Raji (cell line): ENCODE data around the gene RNF114.

Experiments
- POLR2A ChIP-seq: IDR thresholded peaks from 2 replicates; pipeline ENCODE4 v1.6.1; 2011; ENCODE audit warnings: low read depth, low read length, control low read depth; ENCODE audit not compliant: insufficient read depth

RNF114 gene

DNA sequence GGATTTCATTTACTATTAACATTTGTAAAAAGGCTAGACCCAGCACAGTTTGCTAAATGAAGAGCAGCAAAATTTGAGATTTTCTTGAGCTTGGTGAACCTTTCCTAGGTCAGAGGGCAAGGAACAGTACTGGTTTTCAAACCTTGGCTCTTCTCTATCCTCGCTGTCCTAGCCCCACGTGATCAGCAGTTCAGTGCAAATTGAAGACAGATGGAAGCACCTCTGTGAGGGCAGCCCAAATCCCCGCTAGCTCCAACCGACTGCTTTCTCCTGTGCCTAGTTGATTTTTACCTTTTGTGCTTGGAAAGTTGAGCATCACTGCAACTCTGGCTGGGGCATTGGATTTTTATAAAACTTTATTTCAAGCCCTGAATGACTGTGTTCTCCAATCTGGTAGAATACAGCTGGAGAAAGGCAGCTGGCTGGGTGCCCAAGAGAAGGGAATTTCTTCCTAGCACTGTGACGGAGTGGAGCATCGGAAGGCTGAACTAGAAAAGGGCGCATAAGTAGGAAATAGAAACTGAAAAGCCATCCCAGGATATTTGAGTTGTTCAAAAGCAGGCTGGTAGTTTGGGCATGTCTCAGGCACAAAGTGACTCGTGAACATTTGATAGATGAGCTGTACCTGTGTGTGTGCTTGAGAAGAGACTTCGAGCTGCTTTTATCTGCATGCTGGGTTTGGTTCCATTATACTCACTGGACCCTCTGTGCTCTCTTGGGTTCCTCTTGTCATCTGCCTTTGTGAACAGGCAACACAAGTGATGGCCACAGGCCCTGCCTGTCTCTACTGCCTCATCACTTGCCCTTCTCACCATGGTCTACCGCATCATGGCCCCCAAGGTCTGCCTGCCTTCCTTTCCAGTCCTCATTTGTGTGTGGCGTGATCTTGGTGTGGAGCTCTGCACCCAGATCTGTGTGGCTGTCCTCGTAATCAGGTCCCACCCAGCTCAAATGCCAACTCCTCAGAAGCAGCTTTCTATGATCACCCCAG lies 2.3 kb downstream of the RNF114 start:
- TF ChIP-seq POLR2A, result no peak

DNA sequence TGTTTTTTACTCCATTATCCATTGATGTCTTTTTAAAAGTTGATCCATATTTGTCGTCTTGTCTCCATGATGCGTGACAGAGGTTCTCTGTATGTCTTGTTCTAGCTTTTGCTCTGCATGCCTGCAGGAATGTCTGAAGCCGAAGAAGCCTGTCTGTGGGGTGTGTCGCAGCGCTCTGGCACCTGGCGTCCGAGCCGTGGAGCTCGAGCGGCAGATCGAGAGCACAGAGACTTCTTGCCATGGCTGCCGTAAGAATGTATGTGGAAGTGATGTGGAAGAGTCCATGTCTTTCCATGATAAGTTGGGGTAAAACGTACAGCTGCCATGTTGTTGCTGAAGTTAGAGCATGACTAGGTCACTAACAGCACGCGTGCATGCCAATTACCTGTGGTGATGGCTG lies 5.3 kb downstream of the RNF114 start:
- TF ChIP-seq POLR2A, result no peak

DNA sequence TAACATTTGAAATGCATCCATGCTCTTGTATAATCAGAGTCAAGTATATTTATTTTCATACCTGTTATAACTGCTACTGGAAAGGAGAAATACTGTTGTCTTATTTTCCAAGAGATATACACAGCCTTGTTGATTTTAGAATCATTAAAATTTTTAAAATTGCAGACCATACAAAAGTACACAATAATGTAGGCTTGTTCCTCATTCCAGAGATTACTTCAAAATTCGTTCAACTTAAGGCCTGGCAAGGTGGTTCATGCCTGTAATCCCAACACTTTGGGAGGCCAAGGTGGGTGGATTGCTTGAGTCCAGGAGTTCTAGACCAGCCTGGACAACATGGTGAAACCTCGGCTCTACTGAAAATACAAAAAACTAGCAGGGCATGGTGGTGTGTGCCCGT lies 6.1 kb downstream of the RNF114 start:
- TF ChIP-seq POLR2A, result no peak

DNA sequence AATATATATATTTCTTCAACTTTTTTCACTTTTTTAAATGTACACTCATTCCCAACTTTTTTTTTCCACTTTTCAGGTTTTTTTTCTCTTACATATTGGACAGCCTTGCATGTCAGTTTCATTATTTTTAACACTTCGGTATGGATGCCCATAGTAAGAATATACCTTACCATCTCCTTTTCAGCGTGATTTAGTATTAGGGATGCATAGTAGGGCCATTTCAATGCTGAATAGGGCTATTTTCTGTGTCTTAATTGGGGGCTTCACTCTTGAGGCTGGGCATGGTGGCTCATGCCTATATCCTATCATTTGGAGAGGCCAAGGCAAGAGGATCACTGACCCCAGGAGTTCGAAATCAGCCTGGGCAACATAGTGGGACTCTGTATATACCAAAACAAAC lies 6.7 kb downstream of the RNF114 start:
- TF ChIP-seq POLR2A, result no peak

DNA sequence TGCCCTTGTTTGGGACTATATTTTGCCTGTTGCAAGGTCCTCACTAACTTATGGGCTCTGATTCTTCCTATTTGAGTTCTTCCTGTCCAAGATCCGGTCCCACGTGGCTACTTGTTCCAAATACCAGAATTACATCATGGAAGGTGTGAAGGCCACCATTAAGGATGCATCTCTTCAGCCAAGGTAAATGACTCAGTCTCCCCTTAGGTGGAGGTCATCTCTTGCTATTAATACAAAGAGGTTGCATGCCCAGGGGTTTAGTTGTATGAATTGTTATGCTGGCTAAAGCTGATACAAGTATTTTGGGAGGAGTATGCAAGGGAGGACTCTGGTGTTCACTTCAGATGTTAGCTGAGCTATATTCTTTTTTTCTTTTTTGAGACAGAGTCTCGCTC lies 9.1 kb downstream of the RNF114 start:
- no peak for TF ChIP-seq POLR2A

DNA sequence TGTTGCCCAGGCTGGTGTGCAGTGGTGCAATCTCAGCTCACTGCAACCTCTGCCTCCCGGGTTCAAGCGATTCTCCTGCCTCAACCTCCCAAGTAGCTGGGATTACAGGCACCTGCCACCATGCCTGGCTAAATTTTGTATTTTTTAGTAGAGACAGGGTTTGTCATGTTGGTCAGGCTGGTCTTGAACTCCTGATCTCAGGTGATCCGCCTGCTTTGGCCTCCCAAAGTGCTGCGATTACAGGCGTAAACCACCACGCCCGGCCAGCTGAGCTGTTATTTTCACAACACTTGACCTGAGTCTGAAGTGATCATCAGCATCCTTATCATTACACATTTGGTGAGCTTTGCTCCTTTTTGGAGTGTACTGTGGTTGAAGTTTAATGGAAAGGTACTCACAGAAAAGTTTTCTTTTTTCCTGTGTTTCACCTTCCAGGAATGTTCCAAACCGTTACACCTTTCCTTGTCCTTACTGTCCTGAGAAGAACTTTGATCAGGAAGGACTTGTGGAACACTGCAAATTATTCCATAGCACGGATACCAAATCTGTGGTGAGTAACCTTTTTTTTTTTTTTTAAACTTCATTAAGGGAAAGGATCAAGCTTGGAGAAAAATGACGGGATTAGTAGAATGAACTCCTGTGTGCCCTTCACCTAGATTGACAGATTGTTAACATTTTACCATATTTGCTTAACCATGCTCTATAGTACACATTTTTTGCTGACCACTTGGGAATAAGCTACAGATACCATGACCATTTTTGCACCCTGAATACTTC lies 9.7 kb downstream of the RNF114 start:
- TF ChIP-seq POLR2A, result no peak

DNA sequence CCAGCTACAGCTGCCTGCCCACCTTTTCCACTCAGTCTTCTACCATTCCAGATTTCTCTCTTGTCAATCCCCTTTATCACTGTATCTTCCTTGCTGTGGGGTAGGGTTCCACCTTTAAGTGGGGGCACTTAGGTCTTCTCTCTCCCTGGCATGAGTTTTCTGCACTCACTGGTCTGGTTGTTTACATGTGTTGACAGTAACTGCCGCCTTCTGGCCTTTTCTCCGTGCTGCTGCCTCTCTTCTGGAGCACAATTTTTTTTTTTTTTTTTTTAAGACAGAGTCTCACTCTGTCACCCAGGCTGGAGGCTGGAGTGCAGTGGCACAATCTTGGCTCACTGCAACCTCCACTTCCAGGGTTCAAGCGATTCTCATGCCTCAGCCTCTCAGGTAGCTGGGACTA lies 12.0 kb downstream of the RNF114 start:
- TF ChIP-seq POLR2A, result no peak

DNA sequence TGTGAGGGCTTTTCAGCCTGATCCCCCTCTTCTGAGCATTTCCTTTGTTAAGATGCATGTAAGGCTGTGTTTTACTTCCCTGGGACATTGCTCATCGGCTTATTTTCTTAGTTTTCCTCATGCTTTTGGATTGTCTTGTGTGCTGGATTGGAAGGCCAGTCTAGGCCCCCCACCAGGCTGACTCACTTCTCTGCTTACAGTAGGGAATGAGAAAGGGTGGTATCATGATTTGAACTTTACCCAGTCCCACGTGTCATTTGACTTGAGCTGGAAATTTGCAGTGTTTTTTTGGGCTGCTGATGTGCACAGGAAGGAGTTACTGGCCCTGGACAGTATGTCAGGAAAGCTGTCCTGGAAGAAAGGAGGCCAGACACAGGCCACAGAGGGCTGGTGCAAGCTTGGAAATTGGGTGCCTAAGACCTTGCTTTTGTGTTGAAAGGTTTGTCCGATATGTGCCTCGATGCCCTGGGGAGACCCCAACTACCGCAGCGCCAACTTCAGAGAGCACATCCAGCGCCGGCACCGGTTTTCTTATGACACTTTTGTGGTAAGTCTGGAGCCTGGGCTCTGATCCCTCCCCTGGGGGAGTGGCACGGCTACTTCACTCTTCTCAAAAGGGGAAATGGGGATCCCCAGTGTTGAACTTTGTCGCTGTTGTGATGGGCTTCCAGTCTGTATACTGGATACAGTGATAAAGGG lies 12.8 kb downstream of the RNF114 start:
- TF ChIP-seq POLR2A, result no peak

DNA sequence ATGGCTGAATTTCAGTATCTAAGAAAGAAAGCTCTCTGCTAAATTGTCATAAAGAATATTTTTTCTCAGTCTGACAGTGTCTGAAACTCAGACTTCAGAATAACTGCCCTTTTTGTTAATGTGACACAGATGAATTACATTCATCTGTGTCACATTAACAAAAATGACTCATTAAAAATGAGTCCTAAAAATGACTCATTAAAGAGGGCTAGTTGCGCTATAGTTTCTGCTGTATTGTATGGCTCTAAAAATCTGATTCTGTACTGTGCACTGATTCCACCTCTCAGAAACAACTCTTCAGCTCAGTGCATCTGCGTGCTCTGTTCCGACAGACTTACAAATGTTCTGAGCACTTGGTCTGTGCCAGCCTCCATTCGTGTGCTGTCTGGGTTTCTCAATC lies 15.0 kb downstream of the RNF114 start:
- no peak for TF ChIP-seq POLR2A

DNA sequence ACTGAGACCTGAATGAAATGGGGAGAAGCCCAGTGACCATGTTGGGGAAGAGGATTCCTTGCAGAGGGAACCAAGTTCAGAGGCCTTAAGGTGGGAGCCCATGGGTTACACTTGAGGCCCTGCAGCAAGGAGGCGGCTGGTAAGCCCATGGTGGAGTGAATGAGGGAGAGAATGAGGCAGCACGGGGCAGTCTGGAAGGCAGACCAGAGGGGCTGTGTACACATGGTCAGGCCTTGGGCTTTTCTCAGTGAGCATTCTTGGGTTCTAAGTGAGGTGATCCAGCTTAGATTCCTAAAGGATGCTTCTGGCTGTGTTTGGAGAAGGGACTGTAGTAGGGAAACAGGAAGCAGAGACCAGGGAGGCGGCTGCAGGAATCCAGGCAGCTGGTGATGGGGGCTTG lies 19.0 kb downstream of the RNF114 start:
- TF ChIP-seq POLR2A, result no peak

DNA sequence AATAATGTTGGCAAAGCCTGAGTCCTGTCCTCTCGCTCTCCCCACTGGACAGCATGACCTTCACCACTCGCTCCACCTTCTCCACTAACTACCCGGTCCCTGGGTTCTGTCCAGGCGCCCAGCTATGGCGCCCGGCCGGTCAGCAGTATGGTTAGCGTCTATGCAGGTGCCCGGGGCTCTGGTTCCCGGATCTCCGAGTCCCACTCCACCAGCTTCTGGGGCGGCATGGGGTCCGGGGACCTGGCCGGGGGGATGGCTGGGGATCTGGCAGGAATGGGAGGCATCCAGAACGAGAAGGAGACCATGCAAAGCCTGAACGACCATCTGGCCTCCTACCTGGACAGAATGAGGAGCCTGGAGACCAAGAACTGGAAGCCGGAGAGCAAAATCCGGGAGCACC lies 20.5 kb downstream of the RNF114 start:
- TF ChIP-seq POLR2A, result no peak

DNA sequence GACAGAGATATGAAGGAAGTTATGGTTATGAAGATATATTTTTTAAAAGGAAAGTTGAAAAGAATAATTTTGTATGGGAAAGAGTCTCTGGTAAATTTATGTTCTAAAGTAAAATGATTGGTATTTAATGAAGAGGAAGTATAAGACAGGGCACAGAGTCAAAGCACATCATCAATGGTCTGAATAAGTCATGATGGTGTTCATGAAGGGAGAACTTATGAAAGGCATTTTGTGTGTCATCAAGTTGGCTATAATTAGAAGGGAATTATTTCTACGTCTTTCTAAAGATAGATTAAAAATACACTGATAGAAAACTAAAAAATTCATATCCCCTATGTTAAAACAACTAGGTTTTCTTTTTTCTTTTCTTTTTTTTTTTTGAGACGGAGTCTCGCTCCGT lies 25.2 kb downstream of the RNF114 start:
- no peak for TF ChIP-seq POLR2A

DNA sequence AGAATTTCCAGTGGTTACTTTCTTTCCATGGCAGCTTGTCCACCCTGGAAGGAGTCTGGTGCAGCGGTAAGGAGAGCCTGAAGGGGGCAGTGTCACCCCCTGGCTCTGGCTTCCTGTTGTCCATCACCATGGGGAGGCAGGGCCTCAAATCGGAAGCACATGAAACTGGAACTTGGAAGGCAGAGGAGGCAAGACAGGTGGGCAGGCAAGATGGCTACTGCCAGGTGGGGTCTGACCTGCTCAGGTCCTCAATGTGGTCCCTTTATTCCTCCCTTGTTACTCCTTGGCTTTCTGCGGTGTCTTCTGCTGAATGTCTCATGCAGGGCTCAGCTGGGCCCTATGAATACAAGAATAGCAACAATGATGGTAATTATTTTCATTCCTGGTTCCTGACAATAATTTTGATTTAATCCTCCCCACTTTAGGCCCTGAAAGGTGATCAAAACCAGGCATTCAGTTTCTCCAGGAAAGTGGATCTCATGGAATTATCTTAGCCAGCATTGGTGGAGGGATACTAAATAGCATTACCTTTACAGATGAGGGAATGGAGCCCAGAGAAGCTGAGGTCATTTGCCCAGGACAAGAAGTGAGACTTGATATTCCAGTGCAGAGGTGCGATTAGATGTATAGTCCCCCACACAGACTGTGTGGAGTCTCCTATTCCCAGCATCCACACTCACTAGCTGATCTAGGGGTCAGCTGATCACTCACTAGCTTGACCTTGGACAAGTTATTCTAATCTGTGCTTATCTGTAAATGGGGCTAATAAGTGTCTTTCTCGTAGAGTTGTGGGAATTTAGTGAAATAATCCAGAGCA lies 29.0 kb downstream of the RNF114 start:
- TF ChIP-seq POLR2A, result no peak

DNA sequence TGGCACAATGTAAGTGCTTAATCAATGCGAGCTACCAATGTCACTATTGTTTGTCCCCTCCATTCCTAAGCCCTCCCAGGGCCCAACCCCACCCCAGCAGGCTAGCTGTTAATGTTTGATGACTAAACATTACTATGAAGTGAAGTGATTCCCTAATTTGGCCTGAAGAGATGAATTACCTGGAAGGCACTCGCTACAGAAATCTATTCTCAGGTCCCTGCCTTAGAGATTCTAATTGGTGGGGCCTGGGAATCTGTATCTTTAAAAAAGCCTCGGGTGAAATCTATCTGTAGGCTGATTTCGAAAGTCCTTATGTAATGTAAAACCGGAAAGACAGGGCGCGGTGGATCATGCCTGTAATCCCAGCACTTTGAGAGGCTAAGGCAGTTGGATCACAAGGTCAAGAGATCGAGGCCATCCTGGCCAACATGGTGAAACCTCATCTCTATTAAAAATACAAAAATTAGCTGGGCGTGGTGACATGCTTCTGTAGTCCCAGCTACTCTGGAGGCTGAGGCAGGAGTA lies 29.6 kb downstream of the RNF114 start:
- no peak for TF ChIP-seq POLR2A
